Activated T-helper 1 cell treated with anti-CD3 and anti-CD28 coated beads, Interleukin-12 subunit alpha, Interleukin-12 subunit beta, Interleukin-2, Interleukin-4 antibody, amounts not matched to agents 30 ng/mL and 10 ng/mL and 1 ng/mL, durations not matched to agents 14 hours and 24 hours and 36 hours (primary cell): Measurements from ENCODE around the gene HSPA5. TPM values are rescaled to one million over a fixed set of nuclear protein-coding genes. Genes with fewer than 3 reads are reported as not detected.
A peak's percentile ranks its signal among the peaks of the same experiment; 100 is the strongest.
"Not testable (repeated sequence)": the region's sequence is repeated elsewhere in the genome, so short reads cannot be mapped to it uniquely, and the experiment has no call there.

Source experiments
- DNase-seq: peaks from one replicate; pipeline ENCODE4 v3.0.0; 2021; ENCODE audit warnings: low spot score
- H3K27ac Mint-ChIP-seq: one replicate; pipeline ENCODE4 v1.8.0; 2021; ENCODE audit warnings: mild to moderate bottlenecking, mixed read lengths
- H3K27me3 Mint-ChIP-seq: one replicate; pipeline ENCODE4 v1.8.0; 2022; ENCODE audit warnings: mild to moderate bottlenecking, moderate library complexity, mixed read lengths; ENCODE audit not compliant: insufficient read depth
- H3K36me3 Mint-ChIP-seq: one replicate; pipeline ENCODE4 v1.8.0; 2021; ENCODE audit warnings: low read depth, mixed read lengths
- H3K4me1 Mint-ChIP-seq: one replicate; pipeline ENCODE4 v1.8.0; 2021; ENCODE audit warnings: low read depth, mixed read lengths
- H3K4me3 Mint-ChIP-seq: one replicate; pipeline ENCODE4 v1.8.0; 2021; ENCODE audit warnings: mild to moderate bottlenecking, moderate library complexity, mixed read lengths
- H3K9me3 Mint-ChIP-seq: one replicate; pipeline ENCODE4 v1.8.0; 2021; ENCODE audit warnings: mixed read lengths
- intact Hi-C: fragments of 100-400 bp; cut with micrococcal nuclease; formaldehyde crosslinking; loops from one replicate; pipeline ENCODE4 v1.15.1; 2024
- total RNA-seq: library from RNA; stranded (reverse); gene quantifications from 2 replicates; pipeline ENCODE4 v1.2.3, GENCODE V29; 2022

HSPA5 gene
- total RNA-seq, 1 donor from 2014 or later, result 242 TPM

DNA sequence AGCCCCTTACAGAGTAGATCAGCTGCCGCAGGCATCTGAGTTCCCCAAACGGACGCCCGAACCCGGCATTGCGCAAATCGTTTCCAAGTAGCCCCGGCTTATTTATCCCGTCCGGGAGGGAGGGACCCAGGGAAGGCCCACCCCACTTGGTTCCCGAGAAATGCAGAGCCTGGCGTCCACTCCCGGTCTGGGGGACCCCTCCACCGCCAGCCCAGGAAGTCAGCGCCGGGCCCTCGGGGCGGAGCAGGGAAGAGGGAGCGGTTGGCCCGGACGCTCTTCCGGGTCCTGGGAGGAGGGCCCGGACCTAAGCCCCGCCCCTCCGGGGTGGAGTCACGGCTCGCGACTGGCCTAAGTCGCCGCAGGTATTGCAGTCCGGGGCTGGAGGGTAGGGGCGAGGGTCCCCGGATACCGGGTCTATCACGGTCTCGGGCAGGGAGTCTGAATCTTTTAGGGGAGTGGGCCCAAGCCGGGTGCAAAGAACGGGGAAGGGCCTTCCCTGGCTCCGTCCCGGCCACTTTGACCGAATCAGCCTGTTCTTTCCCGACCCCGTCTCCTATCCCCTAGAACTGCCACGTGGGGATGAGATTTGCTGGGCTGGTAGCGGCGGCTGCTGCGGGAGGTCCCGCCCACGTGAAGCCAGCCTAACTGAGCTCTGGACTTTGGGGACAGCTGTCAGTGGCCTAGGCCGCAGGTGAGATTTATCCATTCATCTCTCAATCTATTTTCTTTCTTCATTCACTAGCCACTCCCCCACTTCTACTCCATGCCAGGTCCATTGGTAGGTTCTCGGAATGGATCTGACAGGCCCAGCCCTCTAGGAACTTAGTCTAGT, 40.7 kb downstream of the HSPA5 start, which contains the start of gene RABEPK:
Gene RABEPK (plus strand): TSS at position 327 of the 832 bp plus-strand sequence. CDS start 2,472 bp downstream, outside the sequence.
- no peaks in the 10 kb centered on the region for H3K9me3 Mint-ChIP-seq
- intact Hi-C loops, result loop anchor here (1.0 kb wide), 7 partner anchors 11 to 429 kb away; partner anchors contain the start of genes GAPVD1, GOLGA1, HSPA5 and NR6A1
- peaks cover 21% of the 10 kb centered on the region for H3K4me1 Mint-ChIP-seq

DNA sequence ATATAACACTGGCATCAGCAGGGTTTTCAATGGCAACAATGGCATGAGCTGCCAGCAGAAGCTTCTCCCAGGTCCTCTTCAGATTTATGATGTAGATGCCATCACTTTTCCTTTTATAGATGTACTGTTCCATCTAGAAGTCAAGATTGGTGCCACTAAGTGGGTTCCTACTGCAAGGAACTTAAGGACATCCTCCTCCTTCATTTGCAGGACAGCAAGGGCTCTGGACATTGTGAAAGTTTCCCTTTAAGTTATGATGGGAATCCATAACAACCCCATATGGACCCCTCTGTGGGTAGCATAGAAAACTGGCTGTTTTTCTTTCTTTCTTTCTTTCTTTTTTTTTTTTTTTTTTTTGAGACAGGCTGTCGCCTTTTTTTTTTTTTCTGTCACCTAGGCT, 45.6 kb downstream of the HSPA5 start:
- peaks cover 30% of the 10 kb centered on the region for H3K4me1 Mint-ChIP-seq
- H3K36me3 Mint-ChIP-seq, H3K27ac Mint-ChIP-seq, H3K4me3 Mint-ChIP-seq, intact Hi-C loops, H3K9me3 Mint-ChIP-seq, H3K27me3 Mint-ChIP-seq, DNase-seq: not testable (repeated sequence)

More for the DNA sequence above, 40.7 kb downstream of the HSPA5 start, which contains the start of gene RABEPK:
- Mint-ChIP-seq H3K4me3 (peak within 1 kb of the TSS; percentile 95), H3K36me3 (peaks cover 19% of the 10 kb centered on the region), H3K27me3 (peaks cover 2% of the 10 kb centered on the region), H3K27ac (peak within 1 kb of the TSS; percentile 89)
- DNase-seq, result peak; percentile 90

DNA sequence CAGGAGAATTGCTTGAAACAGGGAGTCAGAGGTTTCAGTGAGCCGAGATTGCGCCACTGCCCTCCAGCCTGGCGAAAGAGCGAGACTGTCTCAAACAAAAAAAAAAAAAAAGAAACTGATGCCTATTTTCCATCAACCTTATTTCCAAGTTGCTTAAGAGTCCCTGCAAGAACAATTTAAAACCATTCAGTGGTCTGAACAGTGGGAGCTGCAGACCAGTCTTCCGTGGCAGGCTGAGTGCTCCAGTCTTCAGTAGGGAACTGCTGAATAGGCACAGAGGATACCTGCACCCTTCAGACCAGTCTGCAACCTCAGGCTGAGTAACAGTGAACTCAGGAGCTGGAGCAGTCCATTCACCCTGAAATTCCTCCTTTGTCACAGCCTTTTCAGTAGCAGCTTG, 46.7 kb downstream of the HSPA5 start:
- H3K36me3 Mint-ChIP-seq, H3K4me3 Mint-ChIP-seq, intact Hi-C loops, H3K27me3 Mint-ChIP-seq, H3K27ac Mint-ChIP-seq, H3K9me3 Mint-ChIP-seq, DNase-seq: not testable (repeated sequence)
- peaks cover 34% of the 10 kb centered on the region for H3K4me1 Mint-ChIP-seq

DNA sequence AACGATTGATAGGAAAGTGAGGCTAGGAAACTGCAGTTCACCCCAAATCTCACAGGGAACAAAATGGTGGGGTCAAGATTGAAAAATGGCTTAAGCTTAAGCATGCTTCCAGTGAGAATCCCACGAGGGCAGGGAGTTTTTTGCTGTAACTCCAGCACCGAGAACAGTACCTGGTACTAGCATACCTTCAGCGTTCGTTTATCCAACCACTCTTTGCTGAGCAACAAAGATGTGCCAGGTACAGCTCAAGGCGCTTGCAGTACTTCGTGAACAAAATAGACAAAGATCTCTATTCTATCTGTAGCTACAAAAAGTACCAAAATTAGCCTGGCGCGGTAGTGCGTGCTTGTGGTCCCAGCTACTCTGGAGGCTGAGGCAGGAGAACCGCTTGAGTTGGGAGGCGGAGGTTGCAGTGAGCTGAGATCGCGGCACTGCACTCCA, 50.8 kb downstream of the HSPA5 start:
- Mint-ChIP-seq H3K4me1 (peaks cover 41% of the 10 kb centered on the region), H3K27me3 (no peaks in the 10 kb centered on the region), H3K4me3 (peak overlapping the region; percentile 96), H3K36me3 (no peaks in the 10 kb centered on the region), H3K27ac (peak overlapping the region; percentile 88), H3K9me3 (no peaks in the 10 kb centered on the region)
- DNase-seq, result peak; percentile 5
- intact Hi-C loops, result loop anchor here (1.0 kb wide), 2 partner anchors 51 to 556 kb away; partner anchors contain the start of gene HSPA5

DNA sequence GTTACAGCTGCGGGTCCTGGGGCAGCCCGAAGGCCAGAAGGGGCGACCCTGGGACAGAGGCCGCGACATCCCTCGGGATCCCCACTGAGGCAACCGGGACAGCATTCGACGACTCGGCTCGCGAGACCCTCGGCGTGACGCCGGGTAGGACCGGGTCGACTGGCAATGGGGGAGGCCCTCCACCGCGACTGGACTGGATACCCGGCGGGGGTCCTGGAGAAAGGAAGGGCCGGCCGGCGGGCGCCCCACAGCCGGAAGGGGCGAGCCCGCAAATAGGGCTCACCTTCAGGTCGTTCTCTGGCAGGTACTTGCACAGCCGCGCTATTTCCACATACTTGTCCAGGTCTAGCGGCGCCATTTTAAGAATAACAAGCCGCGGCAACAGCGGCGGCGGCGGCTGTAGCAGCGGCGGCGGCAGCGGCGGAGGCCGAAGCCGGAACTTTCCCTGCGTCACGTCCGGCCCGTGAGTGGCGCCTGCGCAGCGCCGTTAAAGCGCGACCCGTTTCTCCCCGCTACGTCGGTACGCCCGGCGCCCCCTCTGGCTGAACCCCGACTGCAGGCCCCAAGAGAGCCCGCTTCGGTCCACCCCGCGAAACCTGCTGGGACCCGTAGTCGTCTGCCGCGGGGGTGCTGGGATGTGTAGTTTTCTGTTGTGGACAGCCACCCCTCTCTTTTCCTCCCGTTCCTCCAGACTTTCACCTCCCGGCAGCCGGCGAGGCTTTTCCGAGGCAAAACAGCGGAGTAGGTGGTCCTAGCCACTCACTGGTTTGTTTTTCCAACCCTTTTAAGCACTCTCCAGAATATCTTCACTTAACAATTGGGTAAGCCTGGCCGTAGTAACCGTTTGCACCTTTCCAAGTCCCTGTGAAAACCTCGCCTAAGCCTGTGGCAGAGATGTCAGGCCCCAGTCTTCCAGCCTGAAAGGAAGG, 51.5 kb downstream of the HSPA5 start, which contains the start of gene PPP6C:
Gene PPP6C (minus strand): TSS at position 443 of the 929 bp plus-strand sequence. CDS start 85 bp downstream, at position 358.
- peak within 1 kb of the TSS; percentile 96 for H3K4me3 Mint-ChIP-seq
- peaks cover 33% of the 10 kb centered on the region for H3K4me1 Mint-ChIP-seq
- H3K36me3 Mint-ChIP-seq, result peaks cover 3% of the 10 kb centered on the region
- H3K9me3 Mint-ChIP-seq, result no peaks in the 10 kb centered on the region
- intact Hi-C loops, result loop anchor here (1.0 kb wide), 8 partner anchors 11 to 557 kb away; partner anchors contain the start of genes ARPC5L, GAPVD1, GOLGA1 and HSPA5
- peak; percentile 96 for DNase-seq
- peak within 1 kb of the TSS; percentile 88 for H3K27ac Mint-ChIP-seq
- no peaks in the 10 kb centered on the region for H3K27me3 Mint-ChIP-seq

DNA sequence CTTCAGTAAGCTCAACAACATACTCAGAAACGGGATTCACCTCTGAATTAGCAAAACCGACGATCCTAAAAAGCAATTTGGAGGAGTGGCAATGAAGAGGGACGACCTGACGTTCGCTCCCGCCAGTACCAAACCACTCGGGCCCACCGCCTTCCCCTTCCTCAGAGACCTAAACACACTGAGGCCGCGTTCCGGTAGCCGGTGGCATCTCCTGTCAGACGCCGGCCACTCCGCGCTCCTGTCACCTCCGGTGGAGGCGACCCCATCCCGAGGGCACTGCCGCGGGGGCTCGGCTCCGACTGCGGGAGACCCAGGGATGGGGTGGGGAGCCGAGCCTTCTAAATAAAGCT, 52.2 kb downstream of the HSPA5 start:
- Mint-ChIP-seq H3K27ac (peak overlapping the region; percentile 88), H3K4me3 (peak overlapping the region; percentile 96), H3K36me3 (peaks cover 3% of the 10 kb centered on the region), H3K4me1 (peaks cover 30% of the 10 kb centered on the region), H3K27me3 (no peaks in the 10 kb centered on the region), H3K9me3 (no peaks in the 10 kb centered on the region)
- intact Hi-C loops, result loop anchor here (1.0 kb wide), 6 partner anchors 11 to 418 kb away; partner anchors contain the start of genes ARPC5L, GAPVD1, GOLGA1 and NR6A1
- DNase-seq, result peak; percentile 27

Other genes with a start within 250 kb of the HSPA5 start
- gene SCAI, start 97.8 kb downstream of the HSPA5 start, total RNA-seq, result 10.0 and 11.7 TPM in 2 replicates
- 47.2 and 50.8 TPM in 2 replicates for gene PPP6C, start 51.5 kb downstream of the HSPA5 start, total RNA-seq
- 32.8 and 33.1 TPM in 2 replicates for gene RABEPK, start 40.8 kb downstream of the HSPA5 start, total RNA-seq
- 53.6 and 56.8 TPM in 2 replicates for gene GAPVD1, start 20.5 kb upstream of the HSPA5 start, total RNA-seq